CD4-positive, alpha-beta T cell treated with Interleukin-4 for 4 hours (primary cell): Measurements from ENCODE around the gene PDCD1LG2.

Experiments
- DNase-seq: peaks from one replicate; pipeline ENCODE4 v3.0.0-alpha.2; 2020

Gene PDCD1LG2

GRCh38 chr9:5532790-5533189, 22.5 kb downstream of the PDCD1LG2 start:
- DNase-seq, result no peak

GRCh38 chr9:5536684-5537083, 26.4 kb downstream of the PDCD1LG2 start:
- DNase-seq, result no peak

GRCh38 chr9:5543875-5544702, 33.8 kb downstream of the PDCD1LG2 start:
- no peak for DNase-seq

- no peak for DNase-seq
Observed at GRCh38 chr9:5549658-5550650, 39.6 kb downstream of the PDCD1LG2 start.

- no peak for DNase-seq
Observed at GRCh38 chr9:5551368-5552150, 41.2 kb downstream of the PDCD1LG2 start.

- no peak for DNase-seq
Observed at GRCh38 chr9:5552301-5552700, 42.0 kb downstream of the PDCD1LG2 start.

GRCh38 chr9:5553211-5553610, 42.9 kb downstream of the PDCD1LG2 start:
- DNase-seq, result no peak

GRCh38 chr9:5554254-5554653, 43.9 kb downstream of the PDCD1LG2 start:
- no peak for DNase-seq

- DNase-seq, result no peak
Observed at GRCh38 chr9:5556101-5556705, 45.9 kb downstream of the PDCD1LG2 start.

- DNase-seq, result peak; percentile 86
Observed at GRCh38 chr9:5557606-5558587, 47.6 kb downstream of the PDCD1LG2 start.

GRCh38 chr9:5559659-5560058, 49.3 kb downstream of the PDCD1LG2 start:
- DNase-seq, result no peak

- DNase-seq, result no peak
Observed at GRCh38 chr9:5560443-5561100, 50.2 kb downstream of the PDCD1LG2 start.

- no peak for DNase-seq
Observed at GRCh38 chr9:5561828-5562488, 51.6 kb downstream of the PDCD1LG2 start.

- DNase-seq, result no peak
Observed at GRCh38 chr9:5562806-5563416, 52.6 kb downstream of the PDCD1LG2 start.

GRCh38 chr9:5563417-5563815, 53.1 kb downstream of the PDCD1LG2 start:
- no peak for DNase-seq

GRCh38 chr9:5563886-5564285, 53.6 kb downstream of the PDCD1LG2 start:
- no peak for DNase-seq

- DNase-seq, result no peak
Observed at GRCh38 chr9:5566054-5566618, 55.8 kb downstream of the PDCD1LG2 start.

GRCh38 chr9:5568868-5569267, 58.5 kb downstream of the PDCD1LG2 start:
- no peak for DNase-seq

- no peak for DNase-seq
Observed at GRCh38 chr9:5569409-5569808, 59.1 kb downstream of the PDCD1LG2 start.
